ENCODE results near the gene IER5.

The IER5 gene

GRCh38 chr1:181135437-181135731 lies 46.9 kb downstream of the IER5 start:
- no peak for TF ChIP-seq GATA3 (IDR thresholded peaks at IDR 0.05; ENCODE audit: low read depth, low read length)
- no peak for TF ChIP-seq GATA2 (IDR thresholded peaks at IDR 0.05; ENCODE audit: low read depth, low read length)

GRCh38 chr1:181135815-181136737 lies 47.6 kb downstream of the IER5 start:
- TF ChIP-seq GATA2 (IDR thresholded peaks at IDR 0.05; ENCODE audit: low read depth, low read length), result no peak
- TF ChIP-seq GATA3 (IDR thresholded peaks at IDR 0.05; ENCODE audit: low read depth, low read length), result no peak

- TF ChIP-seq GATA2 (IDR thresholded peaks at IDR 0.05; ENCODE audit: low read depth, low read length), result no peak
- TF ChIP-seq GATA3 (IDR thresholded peaks at IDR 0.05; ENCODE audit: low read depth, low read length), result no peak
These were observed 48.2 kb downstream of the IER5 start for GRCh38 chr1:181136738-181137122.

GRCh38 chr1:181137217-181137743 lies 48.8 kb downstream of the IER5 start:
- TF ChIP-seq GATA2 (IDR thresholded peaks at IDR 0.05; ENCODE audit: low read depth, low read length) (no peak), GATA3 (IDR thresholded peaks at IDR 0.05; ENCODE audit: low read depth, low read length) (no peak)

- TF ChIP-seq GATA3 (IDR thresholded peaks at IDR 0.05; ENCODE audit: low read depth, low read length) (no peak), GATA2 (IDR thresholded peaks at IDR 0.05; ENCODE audit: low read depth, low read length) (no peak)
These were observed 51.1 kb downstream of the IER5 start for GRCh38 chr1:181139631-181140061.

- TF ChIP-seq GATA2 (IDR thresholded peaks at IDR 0.05; ENCODE audit: low read depth, low read length) (no peak), GATA3 (IDR thresholded peaks at IDR 0.05; ENCODE audit: low read depth, low read length) (no peak)
These were observed 51.9 kb downstream of the IER5 start for GRCh38 chr1:181140398-181140797.

- TF ChIP-seq GATA3 (IDR thresholded peaks at IDR 0.05; ENCODE audit: low read depth, low read length), result no peak
- TF ChIP-seq GATA2 (IDR thresholded peaks at IDR 0.05; ENCODE audit: low read depth, low read length), result no peak
These were observed 52.4 kb downstream of the IER5 start for GRCh38 chr1:181140891-181141290.

- TF ChIP-seq GATA3 (IDR thresholded peaks at IDR 0.05; ENCODE audit: low read depth, low read length), result no peak
These were observed 53.0 kb downstream of the IER5 start for GRCh38 chr1:181141431-181141910.
